H1 (cell line): ENCODE measurements around the gene LPCAT1. TPM values are rescaled to one million over a fixed set of nuclear protein-coding genes. Genes with fewer than 3 reads are reported as not detected.

Experiments used
- CTCF ChIA-PET: fragments of 300-600 bp; sonication (Branson Sonifier 250); formaldehyde crosslinking; loops from one replicate; lab custom pipeline; 2021; ENCODE audit not compliant: partially characterized antibody; lab: Charles Lee
- POLR2A ChIA-PET: fragments of 300-600 bp; sonication (Branson Sonifier 250); formaldehyde crosslinking; loops from one replicate; lab custom pipeline; 2021; ENCODE audit warnings: inconsistent platforms; ENCODE audit not compliant: partially characterized antibody; lab: Charles Lee
- DNase-seq, 2 experiments: peaks; one replicate each; pipeline versions ENCODE4 v3.0.0 to v3.0.0-alpha.2; 2010 to 2022; ENCODE audit warnings: low spot score in 2 of 2, low read depth in 1 of 2, mixed read lengths in 1 of 2
- FAIRE-seq: peaks from 2 replicates; lab custom pipeline; 2011; peaks lifted over from hg19 to GRCh38; lab: Jason Lieb, UNC
- H2AFZ ChIP-seq: 2 replicates; pipeline ENCODE4 v1.8.1; 2012; ENCODE audit warnings: low read length, inconsistent platforms
- H2AK5ac ChIP-seq: 2 replicates; pipeline ENCODE4 v1.6.1; 2013; ENCODE audit warnings: low read depth, low read length
- H2BK120ac ChIP-seq: replicated peaks from 2 replicates; pipeline ENCODE3; 2013; ENCODE audit warnings: low read depth, low read length, inconsistent platforms
- H2BK12ac ChIP-seq: 2 replicates; pipeline ENCODE4 v1.6.1; 2013; ENCODE audit warnings: low read depth, low read length
- H2BK15ac ChIP-seq: 2 replicates; pipeline ENCODE4 v1.6.1; 2013; ENCODE audit warnings: low read length
- H2BK20ac ChIP-seq: 2 replicates; pipeline ENCODE4 v1.6.1; 2013; ENCODE audit warnings: low read length
- H2BK5ac ChIP-seq: 2 replicates; pipeline ENCODE4 v1.6.1; 2013; ENCODE audit warnings: low read depth, low read length
- H3K14ac ChIP-seq: 2 replicates; pipeline ENCODE4 v1.6.1; 2013; ENCODE audit warnings: inconsistent platforms; ENCODE audit not compliant: insufficient read length
- H3K18ac ChIP-seq: 2 replicates; pipeline ENCODE4 v1.6.1; 2013; ENCODE audit warnings: low read length; ENCODE audit errors: extremely low read depth
- H3K23ac ChIP-seq: 2 replicates; pipeline ENCODE4 v1.6.1; 2013; ENCODE audit warnings: inconsistent platforms; ENCODE audit not compliant: insufficient read length
- H3K23me2 ChIP-seq: 2 replicates; pipeline ENCODE4 v1.6.1; 2013; ENCODE audit warnings: low read depth, low read length
- H3K27ac ChIP-seq: 2 replicates; pipeline ENCODE4 v1.6.1; 2011; ENCODE audit warnings: low read depth, low read length, inconsistent platforms
- H3K27me3 ChIP-seq, 4 experiments: replicated peaks in 1 of 4; 1 replicate in 1 of 4; 2 replicates in 3 of 4; pipeline versions ENCODE4 v1.6.1 to v1.8.1; 2011 to 2013; ENCODE audit warnings: low read length in 3 of 4, mild to moderate bottlenecking in 3 of 4, inconsistent platforms in 2 of 4, mixed read lengths in 2 of 4, moderate library complexity in 1 of 4; ENCODE audit not compliant: control insufficient read depth in 3 of 4, insufficient read depth in 3 of 4; ENCODE audit errors: extremely low read depth in 1 of 4
- H3K36me3 ChIP-seq, 4 experiments: 2 replicates each; pipeline versions ENCODE4 v1.6.1 to v1.8.1; 2011 to 2013; ENCODE audit warnings: mild to moderate bottlenecking in 4 of 4, low read length in 3 of 4, moderate library complexity in 2 of 4, control low read depth in 1 of 4, inconsistent platforms in 1 of 4; ENCODE audit not compliant: insufficient read depth in 4 of 4, control insufficient read depth in 2 of 4
- H3K4ac ChIP-seq: replicated peaks from 2 replicates; pipeline ENCODE3; 2013; ENCODE audit warnings: low read length, low read depth, mixed read lengths, inconsistent platforms; ENCODE audit not compliant: insufficient read length
- H3K4me1 ChIP-seq, 4 experiments: replicated peaks in 1 of 4; 1 replicate in 1 of 4; 2 replicates in 3 of 4; pipeline versions ENCODE4 v1.6.1 to v1.8.1; 2011 to 2013; ENCODE audit warnings: low read length in 3 of 4, inconsistent platforms in 2 of 4, mixed read lengths in 1 of 4; ENCODE audit not compliant: insufficient read depth in 4 of 4, control insufficient read depth in 3 of 4
- H3K4me2 ChIP-seq, 2 experiments: 2 replicates each; pipeline versions ENCODE4 v1.6.1 to v1.8.1; 2011 to 2013; ENCODE audit warnings: low read depth in 2 of 2, low read length in 2 of 2, control low read depth in 1 of 2, inconsistent platforms in 1 of 2, mild to moderate bottlenecking in 1 of 2; ENCODE audit not compliant: insufficient read depth in 1 of 2
- H3K4me3 ChIP-seq, 4 experiments: fragments of 200-600, 300-600 bp in 1 of 4; sonication (generic), shearing (Covaris generic), sonication (Bioruptor Twin) in 1 of 4; 2 replicates each; pipeline versions ENCODE4 v1.5.1 to v1.8.1; 2011 to 2016; ENCODE audit warnings: low read length in 4 of 4, low read depth in 3 of 4, control low read depth in 2 of 4, inconsistent platforms in 2 of 4, mild to moderate bottlenecking in 2 of 4, mixed read lengths in 1 of 4, moderate library complexity in 1 of 4; ENCODE audit not compliant: insufficient read depth in 2 of 4; ENCODE audit errors: extremely low read depth in 1 of 4
- H3K56ac ChIP-seq: replicated peaks from 2 replicates; pipeline ENCODE3; 2013; ENCODE audit warnings: low read depth, mild to moderate bottlenecking, mixed read lengths, low read length, inconsistent platforms; ENCODE audit not compliant: insufficient read length
- H3K79me1 ChIP-seq: 2 replicates; pipeline ENCODE4 v1.6.1; 2013; ENCODE audit warnings: low read depth, low read length, control low read depth
- H3K79me2 ChIP-seq, 2 experiments: 2 replicates each; pipeline versions ENCODE4 v1.6.1 to v1.8.1; 2012 to 2013; ENCODE audit warnings: low read length in 2 of 2, mild to moderate bottlenecking in 2 of 2, inconsistent platforms in 1 of 2; ENCODE audit not compliant: insufficient read depth in 2 of 2, control insufficient read depth in 1 of 2
- H3K9ac ChIP-seq, 4 experiments: replicated peaks in 1 of 4; 1 replicate in 1 of 4; 2 replicates in 3 of 4; pipeline versions ENCODE4 v1.6.1 to v1.8.1; 2011 to 2013; ENCODE audit warnings: low read depth in 3 of 4, low read length in 3 of 4, control low read depth in 2 of 4, mild to moderate bottlenecking in 2 of 4, moderate library complexity in 2 of 4, inconsistent platforms in 1 of 4; ENCODE audit errors: extremely low read depth in 1 of 4
- H3K9me3 ChIP-seq, 2 experiments: 2 replicates each; pipeline versions ENCODE4 v1.6.1 to v1.8.1; 2012 to 2013; ENCODE audit warnings: mild to moderate bottlenecking in 2 of 2, moderate library complexity in 2 of 2, control low read depth in 1 of 2, inconsistent platforms in 1 of 2, low read depth in 1 of 2, low read length in 1 of 2, mixed read lengths in 1 of 2; ENCODE audit not compliant: insufficient read depth in 2 of 2
- H4K20me1 ChIP-seq, 2 experiments: replicated peaks in 1 of 2; 2 replicates each; pipeline versions ENCODE3 to v1.8.1; 2011 to 2013; ENCODE audit warnings: inconsistent platforms in 2 of 2, low read length in 2 of 2, mild to moderate bottlenecking in 1 of 2; ENCODE audit not compliant: insufficient read depth in 2 of 2, control insufficient read depth in 1 of 2
- H4K5ac ChIP-seq: 2 replicates; pipeline ENCODE4 v1.6.1; 2013; ENCODE audit warnings: low read length, low read depth, mixed read lengths, inconsistent platforms; ENCODE audit not compliant: insufficient read length
- H4K8ac ChIP-seq: 2 replicates; pipeline ENCODE4 v1.8.0; 2013; ENCODE audit warnings: mild to moderate bottlenecking, moderate library complexity, low read length, inconsistent platforms; ENCODE audit not compliant: insufficient read depth; ENCODE audit errors: extremely low read depth
- H4K91ac ChIP-seq: replicated peaks from 2 replicates; pipeline ENCODE3; 2013; ENCODE audit warnings: low read length, mixed read lengths, inconsistent platforms; ENCODE audit not compliant: insufficient read length
- ASH2L ChIP-seq: fragments of 200-600, 300-600 bp; sonication (generic); IDR thresholded peaks from one replicate; pipeline ENCODE4 v1.7.1; 2017; ENCODE audit warnings: low read length
- E2F6 ChIP-seq: IDR thresholded peaks from 2 replicates; pipeline ENCODE4 v1.6.1; 2012; ENCODE audit warnings: inconsistent platforms
- EGR1 ChIP-seq: IDR thresholded peaks from 2 replicates; pipeline ENCODE4 v1.6.1; 2011; ENCODE audit warnings: low read depth, low read length, borderline replicate concordance
- HDAC6 ChIP-seq: IDR thresholded peaks from one replicate; pipeline ENCODE4 v1.7.1; 2012; ENCODE audit warnings: low read depth, mild to moderate bottlenecking, inconsistent platforms, low read length, moderate library complexity
- MAFK ChIP-seq: IDR thresholded peaks from 2 replicates; pipeline ENCODE4 v1.6.1; 2012; ENCODE audit warnings: low read depth, mild to moderate bottlenecking, improper control_type of control experiment, low read length
- MAX ChIP-seq: IDR thresholded peaks from 2 replicates; pipeline ENCODE4 v1.6.1; 2012; ENCODE audit warnings: inconsistent platforms
- SAP30 ChIP-seq: fragments of 300-600 bp; sonication (generic); IDR thresholded peaks from 2 replicates; pipeline ENCODE4 v1.7.1; 2012; ENCODE audit warnings: low read length, moderate library complexity, mild to moderate bottlenecking, inconsistent platforms; ENCODE audit not compliant: insufficient read depth, insufficient replicate concordance
- SIN3A ChIP-seq, 2 experiments: IDR thresholded peaks in 1 of 2; conservative IDR thresholded peaks in 1 of 2; 2 replicates each; pipeline ENCODE4 v1.6.1; 2011 to 2012; ENCODE audit warnings: low read length in 2 of 2, improper control_type of control experiment in 1 of 2, low read depth in 1 of 2, mild to moderate bottlenecking in 1 of 2
- SIX5 ChIP-seq: IDR thresholded peaks from 2 replicates; pipeline ENCODE4 v1.6.1; 2011; ENCODE audit warnings: mild to moderate bottlenecking, low read depth, low read length
- SRF ChIP-seq: IDR thresholded peaks from 2 replicates; pipeline ENCODE4 v1.6.1; 2011; ENCODE audit warnings: mild to moderate bottlenecking, low read depth, low read length, moderate library complexity
- WGBS, 2 experiments: shearing (Covaris generic) in 1 of 2; methylation state at CpG; one replicate each; pipeline versions ENCODE4 v1.1.6 to v1.1.7; 2013 to 2015; ENCODE audit warnings: low lambda C conversion rate in 2 of 2, mixed read lengths in 2 of 2, inconsistent platforms in 1 of 2, low coverage in 1 of 2, missing lambda C conversion rate in 1 of 2; ENCODE audit not compliant: insufficient replicate concordance in 2 of 2, insufficient coverage in 1 of 2, insufficient read length in 1 of 2; ENCODE audit errors: extremely low coverage in 1 of 2, missing lambda C conversion rate in 1 of 2; 5-methylcytosine and 5-hydroxymethylcytosine counted together
- polyA plus RNA-seq, 7 experiments: library from polyadenylated mRNA; depleted of rRNA in 3 of 7; stranded (reverse) in 5 of 7; unstranded in 2 of 7; fragments of >200 nt in 5 of 7; fragments of 200-250 nt in 2 of 7; gene quantifications; 1 replicate in 5 of 7; 2 replicates in 1 of 7; 4 replicates in 1 of 7; pipeline versions ENCODE4 v1.2.1 to v1.2.3, GENCODE V29; 2011 to 2013; ENCODE audit warnings: missing spikeins in 2 of 7, mixed read lengths in 2 of 7
- total RNA-seq: library from RNA; stranded (reverse); fragmentation: NEBNext Ultra II Directional; extraction: Animal tissue kit (Norgen Biotek cat#: 25700); gene quantifications from 2 replicates; pipeline ENCODE4 v1.2.1, GENCODE V29; 2021

LPCAT1 gene
- total and polyA plus RNA-seq, 2 of the 8 experiments (the other 6 are each of a cell fraction or from before 2014, with no cell fraction given), result 107 to 260 TPM

DNA sequence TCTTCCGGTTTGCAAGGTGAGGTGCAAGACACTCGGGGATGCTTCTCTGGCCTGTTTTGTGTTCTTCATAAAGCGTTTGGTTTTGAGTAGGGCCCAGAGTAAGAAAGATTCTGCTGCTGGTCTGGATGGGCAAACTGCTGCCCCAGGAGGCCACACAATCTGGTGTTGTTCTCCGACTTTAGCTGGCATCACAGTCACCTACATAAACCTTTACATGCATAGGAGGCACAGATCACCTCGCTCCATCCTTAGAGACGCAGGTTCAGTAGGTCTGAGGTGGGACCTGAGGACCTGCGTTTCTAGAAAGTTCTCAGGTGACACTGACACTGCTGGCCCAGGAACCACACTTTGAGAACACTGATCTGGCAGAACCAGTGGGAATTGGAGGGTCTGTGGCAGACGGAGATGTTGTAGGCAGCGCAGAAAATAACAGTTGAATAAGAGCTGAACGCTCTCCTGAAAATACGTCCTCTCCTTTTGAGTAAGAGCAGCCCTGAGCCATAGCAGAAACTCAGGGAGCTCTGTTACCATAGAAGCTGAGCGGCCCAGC, 74.6 kb downstream of the LPCAT1 start:
- Histone ChIP-seq H3K23me2 (peaks cover 13% of the 10 kb centered on the region; the same call in 1 of the 2 replicates), H4K91ac (no peak overlapping the region), H3K4me1 (peaks cover 0 to 5% (median 0%) of the 10 kb centered on the region in 4 experiments; a peak in 3 of 7 replicates), H3K4me3 (no peak overlapping the region), H3K23ac (no peak overlapping the region), H3K79me2 (no peaks in the 10 kb centered on the region), H2BK12ac (no peak overlapping the region), H2BK15ac (no peak overlapping the region), H2BK5ac (no peak overlapping the region), H3K14ac (no peak overlapping the region), H4K20me1 (peaks cover 0 to 5% of the 10 kb centered on the region in 2 experiments), H3K9me3 (peaks cover 11% of the 10 kb centered on the region in 2 experiments), H3K56ac (no peak overlapping the region), H3K4me2 (no peak overlapping the region), H3K27ac (no peak overlapping the region), H3K18ac (no peak overlapping the region), H3K27me3 (peaks cover 19 to 50% (median 44%) of the 10 kb centered on the region in 4 experiments), H3K79me1 (no peaks in the 10 kb centered on the region), H4K8ac (no peak overlapping the region), H2AFZ (no peak overlapping the region), H3K4ac (no peak overlapping the region), H2BK120ac (no peak overlapping the region), H3K36me3 (no peaks in the 10 kb centered on the region), H2BK20ac (no peak overlapping the region), H4K5ac (no peak overlapping the region), H2AK5ac (no peak overlapping the region), H3K9ac (no peak overlapping the region)
- ChIA-PET CTCF (interaction anchor here (0.9 to 2.1 kb wide), 3 partner anchors 11 to 146 kb away, joined by 3 to 7 read pairs (median 4); no protein-coding TSS in a partner anchor), POLR2A (interaction anchor here (0.6 to 1.7 kb wide), 3 partner anchors 11 to 96 kb away, joined by 3 read pairs; no protein-coding TSS in a partner anchor)
- no peak for FAIRE-seq
- DNase-seq, result peak in 1 of 2 experiments; percentile 19
- TF ChIP-seq E2F6 (no peak), MAFK (no peak), HDAC6 (no peak), SIX5 (no peak), ASH2L (no peak), SAP30 (no peak), EGR1 (no peak), SIN3A (conservative IDR thresholded peaks at IDR 0.05 in 1 of 2, IDR thresholded peaks at IDR 0.05 in 1 of 2; ENCODE audit: low read depth in 1 of 2, low read length in 2 of 2) (no peak), MAX (no peak), SRF (no peak)
- WGBS, 2 experiments, result 86% methylated on average over 12 of the region's 12 CpGs; no CpG with 5 or more reads in 1 of the 2 experiments
